OCI-LY3 (cell line): ENCODE data around the gene PTAFR.
"Not testable (repeated sequence)": the region's sequence is repeated elsewhere in the genome, so short reads cannot be mapped to it uniquely, and the experiment has no call there.

ENCODE experiments used
- H2AFZ ChIP-seq: fragments of 200-600, 300-600 bp; shearing (Covaris generic); 2 replicates; pipeline ENCODE4 v1.6.0; 2014; ENCODE audit warnings: antibody characterized with exemption, low read depth, low read length
- H3K27ac ChIP-seq: fragments of 200-600, 300-600 bp; sonication (generic); 2 replicates; pipeline ENCODE4 v1.5.1; 2014; ENCODE audit warnings: mild to moderate bottlenecking, low read length, moderate library complexity, mixed read lengths
- H3K27me3 ChIP-seq: fragments of 200-600, 300-600 bp; sonication (generic); 2 replicates; pipeline ENCODE4 v1.6.1; 2014; ENCODE audit warnings: low read depth, low read length, mixed read lengths
- H3K36me3 ChIP-seq: fragments of 200-600, 300-600 bp; sonication (generic); replicated peaks from 2 replicates; pipeline ENCODE3; 2014; ENCODE audit warnings: low read depth, low read length, mixed read lengths
- H3K4me1 ChIP-seq: fragments of 300-600, 200-600 bp; sonication (generic); 2 replicates; pipeline ENCODE4 v1.6.1; 2014; ENCODE audit warnings: low read length, mixed read lengths
- H3K4me2 ChIP-seq: fragments of 200-600, 300-600 bp; sonication (generic); 2 replicates; pipeline ENCODE4 v1.6.1; 2014; ENCODE audit warnings: low read length, mixed read lengths
- H3K4me3 ChIP-seq: fragments of 300-600, 200-600 bp; sonication (generic); 2 replicates; pipeline ENCODE4 v1.5.1; 2014; ENCODE audit warnings: antibody characterized with exemption, mild to moderate bottlenecking, low read length, moderate library complexity
- H3K79me2 ChIP-seq: fragments of 300-600, 200-600 bp; shearing (Covaris generic); 2 replicates; pipeline ENCODE4 v1.6.1; 2014; ENCODE audit warnings: mild to moderate bottlenecking, low read length, mixed read lengths
- H3K9ac ChIP-seq: fragments of 300-600, 200-600 bp; shearing (Covaris generic); 2 replicates; pipeline ENCODE4 v1.6.0; 2014; ENCODE audit warnings: mild to moderate bottlenecking, low read length, moderate library complexity
- H3K9me3 ChIP-seq: fragments of 200-600, 300-600 bp; shearing (Covaris generic); 2 replicates; pipeline ENCODE4 v1.6.1; 2014; ENCODE audit warnings: low read length, mixed read lengths; ENCODE audit not compliant: insufficient read depth
- H4K20me1 ChIP-seq: fragments of 200-600, 300-600 bp; sonication (generic); 2 replicates; pipeline ENCODE4 v1.6.1; 2016; ENCODE audit warnings: low read length, mixed read lengths; ENCODE audit not compliant: insufficient read depth
- EZH2phosphoT487 ChIP-seq: fragments of 200-600 bp; shearing (Covaris generic); IDR thresholded peaks from 2 replicates; pipeline ENCODE4 v1.6.1; 2018; ENCODE audit warnings: antibody characterized with exemption, mixed run types, low read depth
- TF ChIP-seq, protein P1 (sequence below): fragments of 200-600, 300-600 bp; sonication (generic); IDR thresholded peaks from 2 replicates; pipeline ENCODE4 v1.5.1; 2014; ENCODE audit warnings: antibody characterized with exemption, low read length, low read depth

The PTAFR gene

DNA sequence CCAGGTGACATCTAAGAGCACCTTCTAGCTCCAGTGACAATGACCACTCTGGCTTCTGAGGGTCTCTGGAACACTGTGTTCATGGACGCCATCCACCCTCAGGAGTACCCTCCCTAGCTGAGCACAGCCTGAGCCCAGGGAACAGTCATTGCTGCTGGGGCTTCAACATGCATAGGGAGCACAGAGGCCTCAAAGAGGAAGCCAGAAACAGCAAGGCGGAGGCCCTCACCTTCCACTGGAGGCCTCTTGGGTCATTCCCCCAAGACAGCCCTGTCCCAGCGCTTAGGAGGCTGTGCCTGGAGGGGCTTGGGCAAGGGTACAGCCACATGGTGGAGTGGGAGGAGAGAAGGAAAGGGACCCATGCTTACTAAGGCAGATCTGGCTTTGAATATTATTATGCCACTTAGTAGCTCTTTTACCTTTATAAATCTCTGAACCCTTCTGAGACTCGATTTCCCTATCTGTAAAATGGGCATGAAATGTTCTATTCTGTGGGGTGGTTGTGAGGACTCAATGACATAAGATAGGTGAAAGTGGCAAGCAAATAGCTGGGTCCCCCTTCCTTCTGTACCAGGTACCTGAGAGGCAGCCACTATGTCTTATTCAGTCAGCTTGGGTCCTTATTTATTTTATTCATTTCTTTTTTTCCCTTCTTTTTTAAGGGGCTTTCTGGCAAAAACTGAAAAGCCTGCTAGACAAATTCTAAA, 32.8 kb downstream of the PTAFR start:
- TF ChIP-seq, protein P1, sequence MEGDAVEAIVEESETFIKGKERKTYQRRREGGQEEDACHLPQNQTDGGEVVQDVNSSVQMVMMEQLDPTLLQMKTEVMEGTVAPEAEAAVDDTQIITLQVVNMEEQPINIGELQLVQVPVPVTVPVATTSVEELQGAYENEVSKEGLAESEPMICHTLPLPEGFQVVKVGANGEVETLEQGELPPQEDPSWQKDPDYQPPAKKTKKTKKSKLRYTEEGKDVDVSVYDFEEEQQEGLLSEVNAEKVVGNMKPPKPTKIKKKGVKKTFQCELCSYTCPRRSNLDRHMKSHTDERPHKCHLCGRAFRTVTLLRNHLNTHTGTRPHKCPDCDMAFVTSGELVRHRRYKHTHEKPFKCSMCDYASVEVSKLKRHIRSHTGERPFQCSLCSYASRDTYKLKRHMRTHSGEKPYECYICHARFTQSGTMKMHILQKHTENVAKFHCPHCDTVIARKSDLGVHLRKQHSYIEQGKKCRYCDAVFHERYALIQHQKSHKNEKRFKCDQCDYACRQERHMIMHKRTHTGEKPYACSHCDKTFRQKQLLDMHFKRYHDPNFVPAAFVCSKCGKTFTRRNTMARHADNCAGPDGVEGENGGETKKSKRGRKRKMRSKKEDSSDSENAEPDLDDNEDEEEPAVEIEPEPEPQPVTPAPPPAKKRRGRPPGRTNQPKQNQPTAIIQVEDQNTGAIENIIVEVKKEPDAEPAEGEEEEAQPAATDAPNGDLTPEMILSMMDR, result no peak
- no peak for TF ChIP-seq EZH2phosphoT487
- H3K4me3 ChIP-seq, result peak overlapping the region; percentile 53
- H3K9me3 ChIP-seq, result no peaks in the 10 kb centered on the region; the same call in 1 of the 2 replicates
- no peaks in the 10 kb centered on the region for H3K36me3 ChIP-seq
- H3K9ac ChIP-seq, result no peak overlapping the region
- no peaks in the 10 kb centered on the region for H3K79me2 ChIP-seq
- 0 out of 2 replicates have a peak overlapping the region, but pooled peaks have one; percentile 23 for H3K27ac ChIP-seq
- peak overlapping the region; percentile 79 for H3K4me2 ChIP-seq
- H4K20me1 ChIP-seq, result no peaks in the 10 kb centered on the region
- H2AFZ ChIP-seq, result no peak overlapping the region
- H3K27me3 ChIP-seq, result peaks cover 9% of the 10 kb centered on the region
- H3K4me1 ChIP-seq, result peaks cover 52% of the 10 kb centered on the region

DNA sequence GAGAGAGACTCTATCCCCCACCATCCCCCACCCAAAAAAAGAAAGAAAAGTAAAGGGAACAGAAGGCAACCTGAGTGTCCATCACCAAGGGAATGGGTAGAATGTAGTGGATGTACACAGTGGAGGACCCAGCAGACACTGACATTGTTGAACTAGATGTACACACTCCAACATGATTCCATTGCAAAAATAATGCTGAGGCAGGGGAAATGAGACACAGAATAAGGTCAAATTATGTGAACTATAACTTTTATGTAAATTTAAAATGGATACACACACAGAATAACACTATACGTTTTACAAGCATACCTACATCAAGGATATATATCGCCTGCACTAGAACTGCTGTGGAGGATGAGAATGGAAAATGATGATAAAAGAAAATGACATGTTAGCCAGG, 34.8 kb downstream of the PTAFR start:
- TF ChIP-seq, protein P1, result no peak
- TF ChIP-seq EZH2phosphoT487, result no peak
- Histone ChIP-seq H4K20me1 (no peaks in the 10 kb centered on the region), H3K4me1 (peaks cover 48% of the 10 kb centered on the region), H3K27me3 (peaks cover 14% of the 10 kb centered on the region), H3K4me2 (no peak overlapping the region), H2AFZ (no peak overlapping the region), H3K9me3 (no peaks in the 10 kb centered on the region), H3K27ac (no peak overlapping the region), H3K9ac (no peak overlapping the region), H3K4me3 (no peak overlapping the region), H3K36me3 (no peaks in the 10 kb centered on the region), H3K79me2 (no peaks in the 10 kb centered on the region)

DNA sequence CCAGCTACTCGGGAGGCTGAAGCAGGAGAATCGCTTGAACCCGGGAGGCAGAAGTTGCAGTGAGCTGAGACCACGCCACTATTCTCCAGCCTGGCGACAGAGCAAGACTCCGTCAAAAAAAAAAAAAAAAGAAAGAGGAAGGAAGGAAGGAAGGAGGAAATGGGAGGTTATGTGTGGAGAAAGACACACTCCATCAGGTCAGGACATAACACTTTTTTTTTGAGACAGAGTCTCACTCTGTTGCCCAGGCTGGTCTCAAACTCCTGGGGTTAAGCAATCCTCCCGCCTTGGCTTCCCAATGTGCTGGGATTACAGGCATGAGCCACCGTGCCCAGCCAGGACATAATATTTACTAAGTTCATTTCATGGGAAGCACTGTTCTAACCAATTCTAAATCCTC, 36.6 kb downstream of the PTAFR start:
- H3K4me2 ChIP-seq, H3K4me3 ChIP-seq: not testable (repeated sequence)
- H3K4me1 ChIP-seq, result peaks cover 51% of the 10 kb centered on the region

DNA sequence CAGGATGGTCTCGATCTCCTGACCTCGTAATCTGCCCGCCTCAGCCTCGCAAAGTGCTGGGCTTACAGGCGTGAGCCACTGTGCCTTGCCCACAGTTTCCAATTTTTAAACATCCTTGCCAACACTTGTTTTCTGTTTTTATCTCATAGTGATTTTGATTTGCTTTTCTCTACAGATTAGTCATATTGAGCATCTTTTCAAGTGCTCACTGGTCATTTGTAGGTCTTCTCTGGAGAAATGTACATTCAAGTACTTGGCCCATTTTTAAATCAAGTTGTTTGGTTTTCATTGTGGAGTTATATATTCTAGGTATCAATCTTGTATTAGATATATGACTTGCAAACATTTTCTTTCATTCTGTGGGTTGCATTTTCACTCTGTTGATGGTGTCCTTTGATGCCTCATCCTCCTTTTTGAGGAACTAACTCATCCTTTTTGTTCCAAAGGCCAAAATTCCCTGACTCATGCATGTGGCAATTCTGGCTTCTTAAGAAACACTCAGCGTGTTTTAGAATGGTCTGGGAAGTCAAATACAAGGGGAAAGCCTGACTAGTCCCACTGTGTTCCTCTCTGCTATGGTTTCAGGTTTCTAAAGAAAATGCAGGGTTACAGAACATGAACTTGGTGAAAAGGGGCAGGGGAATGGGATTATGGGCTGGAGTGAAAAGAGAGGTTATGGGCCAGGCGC, 37.3 kb downstream of the PTAFR start:
- H3K4me2 ChIP-seq, result peak overlapping the region; percentile 29
- no peak overlapping the region for H3K27ac ChIP-seq
- no peaks in the 10 kb centered on the region for H3K36me3 ChIP-seq
- H3K4me1 ChIP-seq, result peaks cover 45% of the 10 kb centered on the region
- H3K27me3 ChIP-seq, result peaks cover 8% of the 10 kb centered on the region; the same call in 1 of the 2 replicates
- H2AFZ ChIP-seq, result no peak overlapping the region
- H3K9ac ChIP-seq, result no peak overlapping the region
- H3K4me3 ChIP-seq, result no peak overlapping the region
- TF ChIP-seq, protein P1, result no peak
- no peak for TF ChIP-seq EZH2phosphoT487
- H4K20me1 ChIP-seq, result no peaks in the 10 kb centered on the region
- H3K9me3 ChIP-seq, result no peaks in the 10 kb centered on the region
- no peaks in the 10 kb centered on the region for H3K79me2 ChIP-seq

More for the DNA sequence above, 36.6 kb downstream of the PTAFR start:
- not testable (repeated sequence) for H4K20me1 ChIP-seq, H3K36me3 ChIP-seq, H3K9ac ChIP-seq, H3K27me3 ChIP-seq, H3K27ac ChIP-seq, H3K9me3 ChIP-seq, H3K79me2 ChIP-seq, H2AFZ ChIP-seq
